Occipital lobe (tissue), 2 donors: ENCODE results near the gene CLCNKB. TPM values are rescaled to one million over a fixed set of nuclear protein-coding genes. Genes with fewer than 3 reads are reported as not detected.
"Not testable (repeated sequence)": the region's sequence is repeated elsewhere in the genome, so short reads cannot be mapped to it uniquely, and the experiment has no call there.

Source experiments
- DNase-seq: peaks from one replicate; lab custom pipeline; 2025; lab: John Stamatoyannopoulos, UW
- total RNA-seq: library from RNA; depleted of rRNA; stranded (reverse); fragments of >200 nt; gene quantifications from one replicate; pipeline ENCODE4 v1.2.3, GENCODE V29; 2014

CLCNKB gene
- 0.16 TPM for total RNA-seq

- no peak for DNase-seq
Observed at GRCh38 chr1:16043521-16043920, at the start of gene CLCNKB. CLCNKB (plus strand) TSS chr1:16043782; CDS start chr1:16044493, 711 bp downstream.

DNA sequence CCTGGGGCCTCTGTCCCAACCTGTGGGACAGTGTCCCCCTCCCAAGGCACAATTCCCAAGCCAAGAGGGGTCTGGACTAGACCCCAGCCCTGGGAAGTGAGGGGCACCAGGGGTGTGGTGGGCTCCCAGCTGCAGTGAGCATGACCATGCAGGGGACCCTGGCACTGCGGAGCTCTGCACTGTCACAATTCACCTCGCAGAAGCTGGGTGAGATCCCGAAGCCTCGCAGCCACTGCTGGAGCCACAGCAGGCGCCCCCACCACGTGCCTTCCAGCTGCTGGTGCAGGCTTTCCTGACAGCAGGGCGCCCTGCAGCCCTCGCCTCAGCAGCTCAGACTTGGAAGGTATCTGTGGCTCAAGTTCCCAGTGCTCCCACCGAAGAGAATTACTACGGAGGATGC lies 49.5 kb upstream of the CLCNKB start:
- DNase-seq: no peak

DNA sequence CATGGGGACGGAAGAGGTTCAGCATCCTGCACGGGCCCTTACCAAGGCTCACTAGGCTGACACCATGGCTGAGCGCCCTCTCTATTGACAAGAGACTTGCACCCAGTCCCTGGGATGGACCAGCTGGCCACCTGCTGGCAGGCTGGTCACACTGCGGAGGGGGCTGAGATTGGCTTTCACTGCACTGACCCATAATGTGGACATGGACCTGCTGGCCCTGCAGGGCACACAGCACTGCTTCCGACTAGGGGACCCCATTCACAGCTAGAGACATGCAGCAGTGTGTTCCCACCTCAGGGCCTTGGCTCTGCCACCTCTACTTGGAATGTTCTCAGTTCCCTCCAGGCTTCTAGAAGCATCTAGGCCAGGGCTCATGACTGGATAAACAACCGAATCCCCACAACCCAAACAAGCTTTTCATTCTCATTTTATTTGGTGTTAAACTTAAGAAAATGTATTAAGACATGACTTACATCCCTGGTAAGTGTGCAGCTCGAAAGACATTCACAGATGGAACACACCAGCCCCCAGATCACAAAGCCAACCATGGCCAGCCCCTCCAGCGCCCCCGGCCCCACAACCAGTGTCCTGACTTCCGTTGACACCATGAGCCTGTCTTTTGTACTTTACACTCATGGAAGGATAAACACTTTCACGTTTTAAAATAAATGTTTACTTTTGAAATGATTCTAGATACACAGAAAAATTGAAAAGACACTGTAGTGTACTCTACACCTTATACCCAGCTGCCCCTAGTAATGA lies 48.8 kb upstream of the CLCNKB start:
- DNase-seq: no peak

DNA sequence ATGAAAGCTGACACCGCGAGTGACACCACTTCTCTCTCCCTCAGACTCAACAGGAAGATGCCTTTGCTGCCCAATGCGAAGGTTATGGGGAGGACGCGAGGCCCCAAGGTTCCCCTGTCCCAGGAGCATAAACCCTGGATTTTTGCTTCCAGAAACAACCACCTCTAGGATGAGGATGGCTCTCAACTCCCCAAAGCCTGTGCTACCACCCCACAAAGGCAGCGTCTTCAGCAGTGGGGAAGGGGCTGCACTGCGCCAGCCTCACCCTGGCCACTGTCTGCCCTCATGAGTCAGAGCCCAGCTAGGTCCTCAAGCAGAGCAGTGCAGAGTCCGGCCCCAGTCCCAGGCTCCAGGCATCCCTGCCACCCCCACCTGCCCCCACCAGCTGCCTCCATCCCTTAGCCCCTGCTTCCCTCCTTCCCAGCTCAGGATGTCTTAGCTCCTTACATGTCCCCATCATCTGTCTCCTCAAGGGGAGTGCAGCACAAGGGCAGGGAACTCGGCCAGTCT lies 46.5 kb upstream of the CLCNKB start:
- no peak for DNase-seq

GRCh38 chr1:15997637-15998280 lies 45.8 kb upstream of the CLCNKB start:
- no peak for DNase-seq

DNA sequence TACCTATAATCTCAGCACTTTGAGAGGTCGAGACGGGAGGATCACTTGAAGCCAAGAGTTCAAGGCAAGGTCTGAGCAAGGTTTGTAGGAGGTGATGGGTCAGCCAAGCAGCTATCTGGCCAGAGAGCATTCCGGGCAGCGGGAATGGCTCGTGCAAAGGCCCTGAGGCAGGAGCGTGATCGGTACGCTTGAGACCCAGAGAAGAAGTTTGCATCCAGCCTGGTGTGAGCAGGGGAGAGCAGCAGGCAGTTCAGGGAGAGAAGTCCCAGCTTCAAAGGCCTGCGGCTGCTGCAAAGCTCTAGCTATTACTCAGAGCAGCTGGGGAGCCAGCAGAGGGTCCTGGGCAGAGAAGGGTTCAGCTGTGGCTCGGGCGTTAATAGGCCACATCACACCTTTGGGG lies 44.7 kb upstream of the CLCNKB start:
- DNase-seq: no peak

- not testable (repeated sequence) for DNase-seq
Observed at GRCh38 chr1:16001274-16001673, 42.3 kb upstream of the CLCNKB start.

- no peak for DNase-seq
Observed at GRCh38 chr1:16005597-16005996, 38.0 kb upstream of the CLCNKB start.

- DNase-seq: no peak
Observed at GRCh38 chr1:16006010-16006409, 37.6 kb upstream of the CLCNKB start.

GRCh38 chr1:16006552-16007485 lies 36.8 kb upstream of the CLCNKB start:
- DNase-seq: no peak

DNA sequence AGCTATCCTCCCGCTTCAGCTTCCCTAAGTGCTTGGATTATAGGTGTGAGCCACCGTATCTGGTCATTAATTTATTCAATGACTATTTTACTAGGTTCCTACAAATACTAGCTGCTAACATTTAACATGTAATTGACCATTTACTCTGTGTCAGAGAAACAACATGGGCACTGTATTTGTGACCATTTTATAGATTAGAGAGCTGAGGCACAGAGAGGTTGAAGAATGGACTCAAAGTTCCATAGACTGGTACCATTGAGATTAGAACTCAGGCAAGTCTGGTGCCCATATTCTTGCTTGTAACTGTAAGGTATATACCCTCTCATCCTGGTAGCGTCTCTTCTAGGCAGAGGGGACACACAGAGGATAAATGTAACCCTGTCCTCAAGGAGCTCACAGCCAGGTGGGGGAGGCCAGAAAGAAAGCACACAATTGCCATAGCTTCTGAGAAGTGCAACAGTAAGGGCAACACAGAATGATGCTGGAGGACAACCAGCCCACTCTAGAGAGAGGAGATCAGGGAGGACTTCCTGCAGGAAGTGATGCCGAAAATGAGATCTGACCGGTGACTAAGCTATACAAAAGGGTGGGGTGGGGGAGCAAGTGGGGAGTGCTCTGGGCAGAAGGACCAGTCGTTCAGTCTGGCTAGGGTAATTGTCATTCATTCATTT lies 35.8 kb upstream of the CLCNKB start:
- no peak for DNase-seq

- peak; percentile 21 for DNase-seq
Observed at GRCh38 chr1:16009030-16009460, 34.5 kb upstream of the CLCNKB start.

- DNase-seq: no peak
Observed at GRCh38 chr1:16009678-16010077, 33.9 kb upstream of the CLCNKB start.

- DNase-seq: no peak
Observed at GRCh38 chr1:16010837-16011236, 32.7 kb upstream of the CLCNKB start.

DNA sequence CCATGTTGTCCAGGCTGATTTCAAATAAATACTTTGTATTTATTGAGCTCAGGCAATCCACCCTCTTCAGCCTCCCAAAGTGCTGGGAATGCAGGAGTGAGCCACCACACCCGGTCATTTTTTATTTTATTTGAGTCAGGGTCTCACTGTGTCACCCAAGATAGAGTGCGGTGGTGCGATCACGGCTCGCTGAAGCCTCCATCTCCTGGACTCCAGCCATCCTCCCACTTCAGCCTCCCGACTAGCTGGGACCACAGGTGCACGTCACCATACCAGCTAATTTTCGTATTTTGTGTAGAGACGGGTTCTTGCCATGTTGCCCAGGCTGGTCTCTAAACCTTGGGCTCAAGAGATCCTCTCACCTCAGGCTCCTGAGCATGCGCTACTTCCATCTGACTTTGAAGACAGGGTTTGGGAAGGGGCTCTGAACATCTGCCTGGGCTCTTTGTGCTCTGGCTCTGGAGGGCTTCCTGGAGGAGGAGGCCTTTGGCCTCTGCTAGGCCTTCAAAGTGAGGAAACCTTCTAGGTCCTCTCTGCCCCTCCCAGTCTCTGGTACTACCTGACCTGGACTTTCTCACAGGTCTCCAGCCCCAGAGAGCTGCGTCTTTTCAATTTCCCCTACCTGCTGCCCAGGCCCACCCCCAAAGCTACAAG lies 31.5 kb upstream of the CLCNKB start:
- DNase-seq: no peak

GRCh38 chr1:16012590-16013219 lies 30.9 kb upstream of the CLCNKB start:
- DNase-seq: peak; percentile 14

GRCh38 chr1:16013220-16013907 lies 30.2 kb upstream of the CLCNKB start:
- DNase-seq: no peak

- DNase-seq: no peak
Observed at GRCh38 chr1:16013908-16014258, 29.7 kb upstream of the CLCNKB start.
